Measurements from ENCODE around the gene GNG12. TPM values are rescaled to one million over a fixed set of nuclear protein-coding genes. Genes with fewer than 3 reads are reported as not detected.
A peak's percentile ranks its signal among the peaks of the same experiment; 100 is the strongest.

The GNG12 gene
- total and polyA plus RNA-seq, 9 of the 15 experiments (the other 6 are each of a cell fraction or from before 2014, with no cell fraction given): 2.6 to 6.0 (median 4.1) TPM

- TF ChIP-seq PBX2 (CRISPR knock-in tag; IDR thresholded peaks at IDR 0.05; ENCODE audit: low read depth): no peak
- no peak for TF ChIP-seq PBX2 (tag; conservative IDR thresholded peaks at IDR 0.05; ENCODE audit: low read depth)
- TF ChIP-seq KLF16 (IDR thresholded peaks at IDR 0.05): 0 out of 2 replicates have a peak, but pooled peaks have one; percentile 12
- no peak for TF ChIP-seq ZNF586 (CRISPR knock-in tag; conservative IDR thresholded peaks at IDR 0.05)
- TF ChIP-seq LARP7 (IDR thresholded peaks at IDR 0.05): no peak
- no peak for TF ChIP-seq FUS (optimal IDR thresholded peaks at IDR 0.05; ENCODE audit: low read depth, low read length)
- peak; percentile 41 to 75 (median 56); a peak in 4 of 6 replicates for TF ChIP-seq CTCF (IDR thresholded peaks at IDR 0.05 in 2 of 3, conservative IDR thresholded peaks at IDR 0.05 in 1 of 3; ENCODE audit: insufficient read depth in 2 of 3, low read depth in 1 of 3, low read length in 3 of 3)
- peak; percentile 12; the same call in 1 of the 2 replicates for TF ChIP-seq STAG1 (CRISPR knock-in tag; IDR thresholded peaks at IDR 0.05; ENCODE audit: borderline replicate concordance)
- TF ChIP-seq DNMT1 (IDR thresholded peaks at IDR 0.05): no peak
- TF ChIP-seq ZBTB33 (CRISPR knock-in tag; IDR thresholded peaks at IDR 0.05): no peak
Observed at GRCh38 chr1:67850151-67850551, 16.9 kb upstream of the GNG12 start (continued).

Data from K562 (cell line).